GM10266 (cell line): ENCODE measurements around the gene RXYLT1.

Experiments used
- DNase-seq: peaks from one replicate; pipeline ENCODE4 v3.0.0; 2012; ENCODE audit errors: extremely low spot score
- CTCF ChIP-seq: IDR thresholded peaks from 2 replicates; pipeline ENCODE4 v1.5.1; 2012; ENCODE audit warnings: mild to moderate bottlenecking, low read depth; ENCODE audit not compliant: control insufficient read depth, insufficient read depth; ENCODE audit errors: missing control alignments

The RXYLT1 gene

DNA sequence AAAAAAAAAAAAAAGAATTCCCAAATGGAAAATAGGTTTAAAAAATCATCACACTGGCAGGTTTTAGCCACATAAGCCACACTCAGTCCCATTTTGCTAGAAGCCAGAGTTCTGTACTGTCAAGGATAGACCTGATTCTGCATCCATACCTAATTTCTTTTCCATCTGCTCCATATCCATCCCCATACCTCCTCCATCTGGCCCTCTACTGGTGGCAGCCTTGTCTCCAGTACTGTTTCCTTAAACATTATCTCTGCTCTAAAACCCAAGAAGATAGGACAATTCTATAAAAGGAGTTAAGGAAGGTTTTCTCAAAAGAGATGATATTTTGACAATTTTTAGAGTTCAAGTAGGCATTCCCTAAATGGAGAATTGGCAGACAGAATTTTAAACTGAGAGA, 26.0 kb upstream of the RXYLT1 start:
- no peak for DNase-seq
- TF ChIP-seq CTCF: no peak

DNA sequence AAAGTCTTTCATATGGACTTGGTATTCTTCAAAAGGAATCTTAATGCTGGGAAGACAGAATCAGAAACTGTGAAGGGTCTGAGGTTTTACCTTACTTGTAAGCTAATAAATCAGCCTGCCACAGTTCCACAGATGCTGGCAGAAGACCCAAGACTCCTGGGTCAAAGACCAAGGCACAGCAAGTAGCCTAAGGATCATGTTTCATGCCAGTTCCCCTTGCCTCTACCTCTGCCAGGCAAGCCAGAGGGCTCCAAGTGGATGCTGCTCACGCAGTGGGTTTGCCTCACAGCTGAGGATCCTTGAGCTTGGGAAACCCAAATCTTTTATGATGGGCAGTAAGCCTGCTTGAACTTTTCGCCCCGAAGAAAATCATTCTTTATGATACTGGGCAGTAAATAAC, 15.2 kb upstream of the RXYLT1 start:
- TF ChIP-seq CTCF: no peak

GRCh38 chr12:63766498-63766897, 13.2 kb upstream of the RXYLT1 start:
- no peak for TF ChIP-seq CTCF
- DNase-seq: no peak

More for the DNA sequence above, 15.2 kb upstream of the RXYLT1 start:
- no peak for DNase-seq

GRCh38 chr12:63770375-63770774, 9.3 kb upstream of the RXYLT1 start:
- TF ChIP-seq CTCF: no peak
- DNase-seq: no peak

DNA sequence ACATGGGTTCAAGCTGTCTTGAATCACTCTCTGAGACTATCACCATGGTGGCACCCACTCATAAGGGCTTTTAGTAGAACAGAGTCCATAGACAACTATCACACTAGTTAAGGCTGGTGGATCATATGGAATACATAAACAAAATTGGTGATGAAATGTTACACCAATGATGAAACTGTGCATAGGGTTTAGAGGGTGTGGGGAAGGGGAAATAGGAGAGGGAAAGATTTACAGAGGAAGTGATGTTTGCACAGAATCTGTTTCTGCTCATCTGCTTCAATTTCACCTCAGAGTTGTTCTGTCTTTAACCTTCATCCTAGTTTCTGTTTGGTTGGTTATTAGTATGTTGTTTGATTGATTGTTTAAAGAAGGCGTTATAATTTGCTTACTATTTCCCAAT, 2.4 kb upstream of the RXYLT1 start:
- no peak for TF ChIP-seq CTCF
- no peak for DNase-seq

- TF ChIP-seq CTCF: no peak
- DNase-seq: no peak
These were observed 2.8 kb downstream of the RXYLT1 start for GRCh38 chr12:63782466-63782865.

GRCh38 chr12:63787306-63787705, 7.6 kb downstream of the RXYLT1 start:
- no peak for TF ChIP-seq CTCF
- DNase-seq: no peak
